ENCODE results near the gene PCDH7.

Gene PCDH7

DNA sequence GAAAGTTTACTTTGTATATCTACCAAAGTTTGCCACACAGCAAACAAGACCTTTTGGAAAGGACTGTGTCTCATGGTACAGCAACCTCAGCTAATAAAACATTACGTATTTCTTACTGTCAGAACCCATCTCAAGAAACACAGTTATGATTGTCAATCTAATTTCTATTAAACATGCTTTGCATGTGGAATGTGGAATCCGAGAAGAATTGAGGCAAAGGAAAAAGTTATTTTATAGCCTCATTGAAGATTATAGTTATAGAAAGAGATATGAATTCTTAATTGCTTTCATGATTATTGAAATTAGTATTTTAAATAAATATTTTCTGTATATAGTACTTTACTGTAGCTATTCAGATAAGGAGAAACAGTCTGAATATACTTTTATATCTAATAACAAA is 5.4 kb downstream of the PCDH7 start:
- no peak for DNase-seq (ENCODE audit: low read depth, low spot score)

DNA sequence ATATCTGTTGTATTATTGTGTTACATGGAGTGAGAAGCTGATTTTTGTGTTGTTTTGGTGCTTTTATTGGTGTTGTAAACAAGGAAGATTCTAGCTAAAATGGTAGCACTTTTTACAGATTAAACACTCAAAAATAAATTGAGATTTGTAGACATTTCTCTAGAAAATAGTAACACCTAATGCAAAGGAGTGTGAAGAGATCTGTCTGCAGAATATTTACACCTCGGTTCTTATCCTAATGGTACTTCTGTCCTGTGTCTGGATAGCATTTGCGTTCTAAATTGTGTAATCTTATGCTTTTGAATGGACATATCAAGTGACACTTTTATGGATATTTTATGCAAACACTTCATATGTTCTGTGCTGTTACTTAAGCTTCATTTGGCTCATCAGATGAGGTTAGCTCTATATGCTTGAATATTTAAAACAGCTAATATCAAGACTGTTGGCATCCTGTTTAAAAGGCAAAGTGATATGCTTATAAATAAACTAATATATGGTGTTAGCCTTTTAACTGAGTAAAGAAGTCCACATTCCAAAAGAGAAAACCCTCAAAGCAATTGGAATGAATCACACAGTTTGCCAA is 6.0 kb downstream of the PCDH7 start:
- no peak for DNase-seq (ENCODE audit: low read depth, low spot score)

DNA sequence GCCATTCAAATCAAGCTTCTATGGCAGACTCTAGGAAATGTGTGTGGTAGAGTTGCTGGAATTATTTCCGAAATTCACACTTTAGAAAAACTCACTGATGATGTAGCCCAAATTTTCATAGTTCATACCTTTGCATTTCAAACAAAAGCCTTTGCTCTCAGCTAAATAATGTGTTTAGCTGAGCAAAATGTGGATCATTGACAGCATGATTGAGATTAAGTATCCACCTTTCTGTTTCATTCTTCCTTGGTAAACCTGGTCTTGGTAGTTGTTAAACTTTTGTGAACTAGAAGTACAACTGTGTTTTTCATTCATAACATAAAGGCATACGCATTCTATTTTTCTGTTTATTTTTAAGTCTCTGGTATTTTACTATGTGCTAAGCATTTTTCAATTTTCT is 7.2 kb downstream of the PCDH7 start:
- DNase-seq (ENCODE audit: low read depth, low spot score): no peak

DNA sequence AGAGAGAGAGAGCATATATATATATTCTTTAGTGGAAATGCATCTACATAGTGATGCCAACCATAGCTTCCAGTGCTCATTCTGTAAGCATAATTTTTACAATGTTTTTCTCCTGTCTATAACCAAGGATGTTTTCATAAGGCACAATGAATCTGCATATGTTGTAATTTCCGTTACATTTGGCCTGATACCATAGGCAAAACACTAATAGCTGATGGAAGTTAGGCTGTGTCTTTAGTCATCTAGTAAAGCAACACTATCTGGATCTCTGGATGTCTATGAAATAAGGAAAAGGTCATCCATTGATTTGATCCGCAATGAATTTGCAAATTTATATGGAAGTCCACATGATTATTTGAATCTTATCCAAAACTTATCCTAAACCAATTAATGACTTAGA is 8.1 kb downstream of the PCDH7 start:
- no peak for DNase-seq (ENCODE audit: low read depth, low spot score)

DNA sequence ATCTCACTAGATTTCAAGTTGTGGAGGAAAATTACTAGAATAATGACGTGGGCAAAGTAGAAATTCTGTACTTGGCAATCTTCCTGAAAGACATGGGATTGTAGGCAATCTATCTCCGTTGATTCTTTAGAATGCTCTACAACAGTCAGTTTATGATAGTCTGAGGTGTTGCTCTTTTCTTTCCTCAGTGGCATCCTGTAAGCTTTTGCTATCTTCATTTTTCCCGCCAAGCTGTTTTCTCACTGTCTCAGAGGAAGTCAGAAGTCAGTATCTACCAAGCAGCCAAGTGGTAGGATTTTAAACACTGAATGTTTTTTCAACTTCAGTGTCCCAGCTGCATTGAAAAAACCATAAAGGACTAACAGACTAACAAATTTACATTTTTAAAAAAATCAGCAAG is 23.7 kb downstream of the PCDH7 start:
- DNase-seq (ENCODE audit: low read depth, low spot score): no peak

DNA sequence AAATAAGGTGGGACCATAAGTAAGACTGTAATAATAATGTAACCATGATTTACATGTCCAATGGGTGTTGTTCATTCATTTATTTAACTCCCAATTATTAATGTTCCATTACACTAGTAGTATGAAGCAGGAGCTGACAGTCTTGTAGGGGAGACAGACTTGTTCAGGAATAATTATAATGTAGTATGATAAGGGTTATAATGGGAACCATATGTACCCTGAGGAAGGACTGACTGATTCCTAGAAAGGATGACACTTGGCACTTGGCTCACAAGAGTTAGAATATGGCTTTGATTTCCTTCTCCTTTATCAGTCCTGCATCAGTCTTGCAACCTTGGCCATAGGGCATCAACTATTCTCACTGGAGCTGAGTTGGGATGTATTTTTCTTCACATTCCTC is 24.2 kb downstream of the PCDH7 start:
- no peak for DNase-seq (ENCODE audit: low read depth, low spot score)

DNA sequence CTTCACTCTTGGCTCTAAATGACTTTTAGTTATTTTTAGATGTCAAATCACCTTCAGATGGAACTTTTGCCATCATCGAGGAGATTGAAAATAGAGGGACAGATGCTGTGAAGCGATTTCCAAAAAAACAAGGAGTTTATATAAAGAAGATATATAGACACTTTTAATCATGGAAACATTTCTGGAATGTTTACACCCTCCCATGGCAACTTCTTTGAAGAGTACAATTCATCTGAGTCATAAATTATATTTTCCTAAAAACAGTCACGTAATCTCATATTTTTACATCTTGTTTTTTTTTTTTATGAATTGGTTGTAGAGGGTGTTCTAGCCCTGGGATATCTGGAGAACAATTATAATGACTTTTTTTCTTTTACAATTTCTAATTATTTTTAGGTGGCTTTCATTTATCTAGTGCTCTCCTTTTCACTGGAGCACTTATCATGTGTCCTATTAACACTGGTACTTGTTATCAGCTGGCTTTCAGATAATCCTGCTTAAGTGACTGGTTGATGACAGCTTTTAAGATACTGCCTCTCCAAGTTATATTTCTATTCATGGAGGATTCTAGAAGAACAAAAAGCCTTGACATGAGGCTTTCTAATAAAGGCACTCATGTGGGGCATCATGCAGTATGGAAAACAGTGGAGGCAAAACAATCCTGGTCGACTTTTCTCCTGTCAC is 24.9 kb downstream of the PCDH7 start:
- no peak for DNase-seq (ENCODE audit: low read depth, low spot score)

DNA sequence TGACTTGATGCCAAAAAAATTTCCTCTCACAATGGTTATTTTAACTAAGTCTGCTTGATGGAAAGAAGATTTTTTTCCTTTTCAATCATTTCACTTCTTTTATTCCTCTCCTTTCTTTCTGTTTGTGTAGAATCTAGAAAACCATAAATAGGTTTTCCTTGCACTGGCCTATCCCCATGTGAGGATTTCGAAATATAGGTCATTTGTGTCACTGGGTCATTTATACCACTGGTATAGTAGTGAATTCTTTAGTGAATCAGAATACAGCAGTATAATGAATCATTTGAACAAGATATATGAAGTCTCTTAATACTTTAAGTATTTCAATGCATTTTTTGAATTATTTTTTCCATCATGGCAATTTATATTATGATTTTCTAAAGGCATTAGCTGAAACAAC is 26.6 kb downstream of the PCDH7 start:
- no peak for DNase-seq (ENCODE audit: low read depth, low spot score)

DNA sequence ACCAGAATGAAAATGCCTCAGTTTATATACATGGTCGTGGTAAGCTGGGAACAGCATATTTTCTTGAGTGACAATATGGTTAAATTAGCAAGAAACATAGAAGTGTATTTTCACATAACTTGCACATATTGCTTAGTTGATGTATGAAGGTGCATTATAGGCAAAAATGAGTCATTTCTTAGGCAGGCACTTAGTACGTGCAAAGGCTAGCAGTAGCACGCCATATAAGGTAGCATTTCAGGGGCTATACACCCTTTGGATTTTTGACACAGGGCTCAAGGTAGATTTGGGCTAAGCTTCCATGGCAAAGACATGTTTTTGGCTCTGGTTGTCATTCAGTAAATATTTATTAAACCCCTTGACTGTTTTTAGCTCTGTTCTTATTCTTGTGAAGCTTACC is 33.1 kb downstream of the PCDH7 start:
- DNase-seq (ENCODE audit: low read depth, low spot score): no peak

DNA sequence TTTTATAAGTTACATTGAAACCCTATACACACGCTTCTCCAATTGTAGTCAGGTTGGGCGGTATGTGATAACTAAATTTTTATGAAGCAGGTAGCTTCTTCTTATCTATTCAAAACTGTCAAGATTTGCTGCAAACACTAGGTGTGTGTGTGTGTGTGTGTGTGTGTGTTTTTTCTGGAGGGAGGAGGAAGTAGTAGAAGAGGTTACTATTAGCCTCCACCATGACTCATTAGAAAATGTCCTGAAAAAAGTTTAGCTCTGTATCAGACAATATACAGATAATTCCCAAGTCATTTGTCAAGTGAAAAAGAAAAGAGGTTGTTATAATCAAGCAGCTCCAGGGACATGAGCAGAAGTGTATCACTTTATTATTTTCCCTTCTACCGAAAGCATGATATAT is 33.9 kb downstream of the PCDH7 start:
- no peak for DNase-seq (ENCODE audit: low read depth, low spot score)

DNA sequence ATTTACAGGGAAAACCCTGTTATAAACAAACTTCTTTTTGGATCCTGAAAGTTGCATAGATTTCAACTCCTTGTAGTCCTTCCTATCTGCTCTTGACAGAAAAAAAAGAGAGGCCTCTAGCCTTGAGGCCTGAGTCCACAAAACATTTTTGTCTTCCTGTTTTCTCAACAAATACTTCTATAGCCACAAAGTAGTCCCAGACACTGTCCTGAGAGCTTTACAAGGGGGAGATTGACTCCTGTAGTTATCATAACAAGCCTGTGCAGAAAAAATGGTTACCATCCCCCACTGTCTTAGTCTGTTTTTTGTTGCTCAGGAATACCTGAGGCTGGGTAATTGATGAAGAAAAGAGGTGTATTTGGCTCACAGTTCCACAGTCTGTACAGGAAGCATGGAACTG is 35.2 kb downstream of the PCDH7 start:
- no peak for DNase-seq (ENCODE audit: low read depth, low spot score)

DNA sequence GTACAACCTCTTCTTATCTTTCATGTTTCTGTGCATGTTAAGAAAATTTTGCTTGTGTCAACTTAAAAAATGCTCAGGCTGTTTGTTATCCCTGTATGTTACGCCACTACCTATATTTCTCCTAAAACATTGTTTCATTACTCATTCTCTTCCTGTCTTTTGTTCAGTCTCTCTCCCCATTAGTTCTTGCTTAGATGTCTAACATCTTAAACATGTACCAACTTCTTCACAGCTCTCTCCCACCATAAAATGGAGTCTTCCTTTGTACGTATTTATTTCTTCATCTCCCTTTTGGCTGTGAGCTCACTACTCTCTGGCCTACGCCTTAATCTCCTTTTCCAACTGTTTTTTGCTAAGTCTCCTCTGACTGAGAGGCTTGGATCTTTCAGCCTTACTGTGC is 36.4 kb downstream of the PCDH7 start:
- no peak for DNase-seq (ENCODE audit: low read depth, low spot score)

DNA sequence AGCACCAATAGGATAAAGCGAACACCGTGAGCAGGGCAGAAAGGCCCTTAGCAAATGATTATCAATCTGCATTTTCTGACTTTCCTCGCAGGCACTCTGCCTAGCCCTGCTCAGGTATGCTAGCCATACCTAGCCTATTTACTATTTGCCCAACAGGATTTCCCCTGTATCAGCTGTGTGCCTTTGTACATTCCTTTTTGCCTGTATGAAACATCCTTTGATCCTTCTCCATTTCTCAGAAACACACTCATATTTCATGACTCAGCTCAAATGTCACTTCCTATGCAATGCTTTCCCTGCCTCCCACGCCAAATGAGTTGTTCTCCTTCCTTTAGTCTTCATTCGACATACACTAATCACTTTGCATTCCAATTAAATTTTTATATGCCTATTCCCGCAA is 37.2 kb downstream of the PCDH7 start:
- DNase-seq (ENCODE audit: low read depth, low spot score): no peak

DNA sequence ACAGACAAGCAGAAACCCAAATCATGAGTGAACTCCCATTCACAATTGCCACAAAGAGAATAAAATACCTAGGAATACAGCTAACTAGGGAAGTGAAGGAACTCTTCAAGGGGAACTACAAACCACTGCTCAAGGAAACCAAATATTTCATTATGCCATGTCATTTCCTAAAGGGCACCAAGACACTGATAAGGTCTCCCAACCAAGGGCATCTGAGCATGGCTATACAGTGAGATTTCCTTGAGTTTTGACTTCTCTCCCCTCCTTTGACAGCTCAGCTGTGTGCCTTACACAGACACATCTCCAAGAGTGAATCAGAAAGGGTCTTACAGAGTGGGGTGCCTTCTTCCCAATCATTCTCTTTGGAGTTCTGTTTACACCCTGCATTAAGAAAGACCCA is 40.4 kb downstream of the PCDH7 start:
- DNase-seq (ENCODE audit: low read depth, low spot score): no peak

DNA sequence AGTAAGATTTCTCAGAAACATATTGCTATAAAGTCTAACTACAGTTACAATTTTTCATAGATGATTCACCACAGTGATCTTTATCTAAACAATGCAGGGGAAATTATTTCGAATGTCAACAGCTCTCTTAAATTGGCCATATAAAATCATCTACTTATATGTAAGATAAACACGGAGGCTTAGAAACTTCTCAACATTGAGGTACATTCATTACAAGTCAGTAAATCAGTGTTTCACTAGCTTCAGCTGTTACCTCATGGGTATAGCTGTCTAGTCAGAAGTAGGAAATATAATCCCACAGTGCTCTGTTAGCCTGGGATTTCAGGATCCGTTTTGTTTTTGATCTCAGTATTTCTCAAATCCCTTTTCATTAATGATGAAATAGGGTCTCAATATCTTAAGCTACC is 43.2 kb downstream of the PCDH7 start:
- no peak for DNase-seq (ENCODE audit: low read depth, low spot score)

DNA sequence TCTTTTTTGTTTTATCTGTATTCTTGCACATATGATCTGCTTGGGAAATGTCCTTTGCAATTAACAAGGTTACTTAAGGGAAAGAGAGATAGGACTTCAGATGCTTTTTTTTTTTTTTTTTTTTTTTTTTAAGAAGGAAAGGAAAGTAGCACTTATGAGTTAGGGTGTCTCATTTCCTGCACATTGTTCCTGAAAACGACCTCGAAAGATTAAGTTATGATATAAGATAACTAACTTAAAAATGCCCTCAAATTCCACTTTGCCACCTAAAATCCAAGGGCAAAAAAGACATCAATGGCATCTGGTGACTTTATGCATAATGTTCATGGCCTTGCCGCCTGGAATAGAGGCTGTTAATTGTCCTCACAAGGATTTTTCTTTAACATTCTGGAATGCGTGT is 44.9 kb downstream of the PCDH7 start:
- no peak for DNase-seq (ENCODE audit: low read depth, low spot score)

DNA sequence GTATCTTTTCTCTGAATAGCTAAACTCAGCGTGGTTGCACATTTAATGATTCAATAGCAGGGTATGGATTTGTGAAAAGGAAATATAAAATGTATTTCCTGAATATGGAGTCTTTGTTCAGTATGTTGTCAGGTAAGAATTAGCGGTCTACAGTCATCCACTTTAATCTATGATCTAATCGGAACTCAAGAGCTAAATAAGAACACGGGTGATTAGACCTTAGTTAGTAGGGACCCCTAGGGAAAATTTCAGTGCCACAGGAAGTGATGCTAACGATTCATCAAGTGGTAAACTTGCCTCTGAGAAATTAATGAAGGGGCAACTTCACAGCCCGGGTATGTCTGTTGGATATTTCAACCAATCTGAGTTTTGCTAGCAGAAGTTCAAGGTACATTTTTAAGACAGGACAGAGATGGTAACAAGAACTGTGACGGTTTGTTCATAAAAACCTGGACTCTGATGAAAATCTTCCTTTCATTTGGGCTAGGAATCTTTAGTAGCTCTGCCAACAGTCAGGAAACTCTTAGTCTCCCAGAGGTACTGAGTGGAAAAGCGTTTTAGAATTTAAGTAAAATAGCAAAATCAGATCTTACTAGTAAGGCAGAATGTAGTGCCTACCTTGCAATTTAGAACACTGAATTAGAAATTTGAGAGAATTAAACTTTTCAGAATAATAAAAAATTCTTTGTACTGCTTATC is 47.1 kb downstream of the PCDH7 start:
- DNase-seq (ENCODE audit: low read depth, low spot score): no peak

DNA sequence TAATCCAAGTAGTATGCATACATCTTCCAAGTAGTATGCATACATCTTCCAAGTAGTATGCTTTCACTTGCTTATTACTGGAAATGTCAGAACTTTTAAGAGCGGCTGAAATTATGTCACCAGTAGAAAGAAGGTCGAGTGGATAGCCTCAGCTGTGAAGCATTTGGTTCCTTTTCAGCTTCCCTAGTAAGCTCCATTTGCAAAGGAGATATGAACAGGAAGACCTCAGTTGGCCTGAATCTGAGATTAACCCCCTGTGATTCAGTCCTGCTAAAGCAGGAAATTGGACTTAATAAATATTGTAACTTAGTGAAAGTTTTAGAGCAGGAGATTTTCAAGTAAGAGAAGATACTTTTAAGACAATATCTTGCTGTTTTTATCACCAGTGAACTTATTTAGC is 48.1 kb downstream of the PCDH7 start:
- DNase-seq (ENCODE audit: low read depth, low spot score): no peak

DNA sequence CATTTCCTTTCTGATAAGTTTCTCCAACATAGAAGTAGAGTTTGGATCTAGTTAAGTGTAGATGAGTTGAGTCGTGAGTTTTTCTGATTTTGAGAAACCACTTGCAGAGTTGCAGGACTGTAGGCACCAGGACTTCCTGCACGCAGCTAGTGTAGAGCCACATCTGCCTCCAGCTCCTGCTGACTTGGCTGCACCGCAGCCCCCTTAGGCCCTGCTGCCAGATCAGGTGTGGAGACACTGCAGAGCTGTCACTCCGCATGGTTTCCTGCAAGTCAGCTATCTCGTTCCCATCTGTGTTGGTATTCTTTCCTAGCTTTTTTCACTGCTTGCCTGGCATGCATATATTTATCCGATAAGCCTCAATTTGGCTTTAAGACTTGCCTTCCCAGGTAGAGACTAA is 48.9 kb downstream of the PCDH7 start:
- DNase-seq (ENCODE audit: low read depth, low spot score): no peak

DNA sequence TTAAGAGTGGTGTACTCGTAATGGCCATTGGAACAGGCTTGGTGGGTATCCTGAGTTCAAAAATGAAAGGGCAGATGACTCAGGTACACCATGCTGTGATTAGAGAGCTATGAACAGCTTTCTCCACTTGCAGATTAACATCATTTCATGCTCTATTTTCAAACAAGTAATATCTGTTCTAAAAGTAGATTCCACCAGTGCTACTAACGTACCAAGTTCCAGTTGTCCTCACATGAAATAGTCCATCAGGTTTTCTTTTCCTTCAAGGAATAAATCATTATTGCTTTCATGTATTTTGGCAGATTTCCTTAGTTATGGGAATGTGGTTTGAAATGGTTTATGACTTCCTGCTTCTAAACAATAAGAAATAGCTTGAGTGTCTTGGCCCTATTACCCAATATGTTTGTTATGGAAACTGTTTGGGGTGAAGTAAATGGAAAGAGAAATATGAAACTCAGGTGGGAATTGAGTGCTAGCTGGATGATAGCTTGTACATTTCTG is 49.9 kb downstream of the PCDH7 start:
- DNase-seq (ENCODE audit: low read depth, low spot score): no peak

DNA sequence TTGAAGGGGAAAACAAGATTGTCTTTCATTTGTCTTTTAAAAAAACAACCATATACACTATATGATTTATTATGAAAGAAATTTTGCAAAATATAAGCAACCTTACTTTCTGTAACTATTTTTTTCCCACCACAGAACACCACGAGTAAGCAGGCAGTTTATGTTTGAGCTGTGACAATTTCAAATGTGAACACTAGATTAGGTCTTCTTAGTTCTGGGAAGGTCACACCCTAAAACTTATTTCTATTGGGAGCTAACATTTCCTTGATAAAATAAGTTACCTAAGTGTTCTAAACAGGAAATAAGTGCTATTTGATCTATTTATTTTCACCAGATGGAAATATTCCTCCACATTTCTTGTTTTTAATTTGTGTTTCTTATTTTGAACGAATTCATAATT is 50.6 kb downstream of the PCDH7 start:
- no peak for DNase-seq (ENCODE audit: low read depth, low spot score)

DNA sequence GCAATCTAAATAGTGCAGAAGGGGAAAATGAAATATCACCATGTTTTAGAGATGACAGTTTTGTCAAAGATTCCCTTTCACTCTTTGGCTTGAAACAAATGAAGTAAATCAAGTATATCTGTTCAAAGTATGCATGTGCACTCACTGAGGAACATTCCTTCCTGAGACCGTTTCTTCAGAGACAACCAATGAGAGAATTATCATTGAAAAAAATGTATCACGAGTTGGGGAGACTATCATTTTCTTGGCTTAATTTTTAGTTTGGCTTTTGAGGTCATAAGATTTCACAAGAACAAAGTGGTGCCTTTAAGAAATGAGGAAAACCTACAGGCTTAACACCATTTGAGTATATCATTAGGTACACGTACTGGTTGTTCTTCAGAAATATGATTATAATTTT is 56.3 kb downstream of the PCDH7 start:
- DNase-seq (ENCODE audit: low read depth, low spot score): no peak

DNA sequence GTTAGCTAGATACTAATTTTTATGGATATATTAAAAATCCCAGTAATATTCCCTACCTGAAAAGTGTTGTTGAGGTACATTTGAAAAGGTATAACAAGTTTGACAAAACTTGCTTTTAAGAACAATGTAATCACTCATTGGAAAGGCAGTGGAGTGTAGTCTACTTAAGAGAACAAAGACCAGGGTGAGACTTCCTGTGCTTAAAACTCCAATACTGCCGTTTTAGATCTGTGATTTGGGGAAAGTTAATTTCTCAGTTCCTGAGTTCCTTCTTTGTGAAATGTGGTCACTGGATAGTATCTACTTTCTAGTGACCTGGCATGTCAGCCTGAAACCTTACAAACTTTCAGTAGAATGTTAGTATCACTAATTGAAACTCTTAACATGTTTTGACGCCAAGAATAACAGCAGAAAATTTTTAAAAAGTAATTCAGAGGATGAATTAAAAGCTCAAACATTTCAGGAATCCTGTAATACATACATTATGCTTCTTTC is 56.8 kb downstream of the PCDH7 start:
- no peak for DNase-seq (ENCODE audit: low read depth, low spot score)
